ENCODE measurements around the gene PROCR. TPM values are rescaled to one million over a fixed set of nuclear protein-coding genes. Genes with fewer than 3 reads are reported as not detected.

PROCR gene
- total and polyA plus RNA-seq, 9 of the 15 experiments (the other 6 are each of a cell fraction or from before 2014, with no cell fraction given): 1.6 to 7.1 (median 4.0) TPM

DNA sequence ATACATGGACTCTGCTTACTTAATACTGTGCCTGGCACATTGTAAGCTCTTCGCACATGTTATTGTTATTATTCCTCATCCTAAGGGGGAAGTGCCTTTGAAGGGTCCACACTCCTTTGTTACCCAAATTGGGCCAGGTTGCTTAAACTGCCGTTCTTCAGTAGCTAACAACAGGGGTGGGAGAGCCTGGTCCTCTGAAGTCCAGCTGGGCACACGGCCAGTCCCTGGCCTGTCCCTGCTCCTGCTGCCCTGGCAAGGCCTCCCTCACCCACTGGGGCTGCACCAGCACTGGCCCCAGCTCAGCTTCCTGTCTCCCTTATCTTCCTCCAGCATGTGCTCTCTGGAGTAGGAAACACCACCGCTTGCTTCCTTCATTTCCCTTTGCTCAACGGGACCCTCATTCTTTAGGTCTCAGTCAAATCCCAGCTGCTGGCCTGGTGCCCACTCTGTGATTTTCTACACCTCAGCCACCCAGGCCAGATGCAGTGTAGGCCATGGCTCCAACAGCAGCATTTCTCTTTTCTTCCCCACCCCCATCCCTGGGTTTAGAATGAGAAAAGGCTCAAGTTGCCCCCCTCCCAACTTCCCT, 5.5 kb upstream of the PROCR start (continued):
- TF ChIP-seq, protein P1, sequence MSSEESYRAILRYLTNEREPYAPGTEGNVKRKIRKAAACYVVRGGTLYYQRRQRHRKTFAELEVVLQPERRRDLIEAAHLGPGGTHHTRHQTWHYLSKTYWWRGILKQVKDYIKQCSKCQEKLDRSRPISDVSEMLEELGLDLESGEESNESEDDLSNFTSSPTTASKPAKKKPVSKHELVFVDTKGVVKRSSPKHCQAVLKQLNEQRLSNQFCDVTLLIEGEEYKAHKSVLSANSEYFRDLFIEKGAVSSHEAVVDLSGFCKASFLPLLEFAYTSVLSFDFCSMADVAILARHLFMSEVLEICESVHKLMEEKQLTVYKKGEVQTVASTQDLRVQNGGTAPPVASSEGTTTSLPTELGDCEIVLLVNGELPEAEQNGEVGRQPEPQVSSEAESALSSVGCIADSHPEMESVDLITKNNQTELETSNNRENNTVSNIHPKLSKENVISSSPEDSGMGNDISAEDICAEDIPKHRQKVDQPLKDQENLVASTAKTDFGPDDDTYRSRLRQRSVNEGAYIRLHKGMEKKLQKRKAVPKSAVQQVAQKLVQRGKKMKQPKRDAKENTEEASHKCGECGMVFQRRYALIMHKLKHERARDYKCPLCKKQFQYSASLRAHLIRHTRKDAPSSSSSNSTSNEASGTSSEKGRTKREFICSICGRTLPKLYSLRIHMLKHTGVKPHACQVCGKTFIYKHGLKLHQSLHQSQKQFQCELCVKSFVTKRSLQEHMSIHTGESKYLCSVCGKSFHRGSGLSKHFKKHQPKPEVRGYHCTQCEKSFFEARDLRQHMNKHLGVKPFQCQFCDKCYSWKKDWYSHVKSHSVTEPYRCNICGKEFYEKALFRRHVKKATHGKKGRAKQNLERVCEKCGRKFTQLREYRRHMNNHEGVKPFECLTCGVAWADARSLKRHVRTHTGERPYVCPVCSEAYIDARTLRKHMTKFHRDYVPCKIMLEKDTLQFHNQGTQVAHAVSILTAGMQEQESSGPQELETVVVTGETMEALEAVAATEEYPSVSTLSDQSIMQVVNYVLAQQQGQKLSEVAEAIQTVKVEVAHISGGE (CRISPR knock-in tag; IDR thresholded peaks at IDR 0.05): peak in 1 of 3 experiments; percentile 28; a peak in 1 of 6 replicates
- TF ChIP-seq PHF8 (IDR thresholded peaks at IDR 0.05; ENCODE audit: borderline replicate concordance, low read length) (no peak), SOX6 (IDR thresholded peaks at IDR 0.05) (peak; percentile 11; the same call in 1 of the 2 replicates), BHLHE40 (IDR thresholded peaks at IDR 0.05; ENCODE audit: low read length) (peak; percentile 47; the same call in 1 of the 2 replicates), MED1 (CRISPR knock-in tag; IDR thresholded peaks at IDR 0.05; ENCODE audit: borderline replicate concordance) (no peak), ZBTB7A (IDR thresholded peaks at IDR 0.05; ENCODE audit: borderline replicate concordance, control insufficient read depth, low read depth, low read length) (peak; percentile 46; the same call in 1 of the 2 replicates), CTBP1 (IDR thresholded peaks at IDR 0.05; ENCODE audit: borderline replicate concordance) (peak; percentile 60; the same call in 1 of the 2 replicates), NFIC (IDR thresholded peaks at IDR 0.05) (peak; percentile 91), CXXC5 (CRISPR knock-in tag; IDR thresholded peaks at IDR 0.05) (0 out of 2 replicates have a peak, but pooled peaks have one; percentile 14), TEAD4 (IDR thresholded peaks at IDR 0.05; ENCODE audit: low read length) (0 out of 2 replicates have a peak, but pooled peaks have one; percentile 18), TEAD4 (CRISPR knock-in tag; IDR thresholded peaks at IDR 0.05; ENCODE audit: borderline replicate concordance) (no peak), SMARCE1 (IDR thresholded peaks at IDR 0.05) (peak; percentile 60; the same call in 1 of the 2 replicates), CCNT2 (IDR thresholded peaks at IDR 0.05; ENCODE audit: borderline replicate concordance, extremely low read depth, insufficient read length, low read depth, low read length) (peak; percentile 32)
- TF ChIP-seq, protein P2, sequence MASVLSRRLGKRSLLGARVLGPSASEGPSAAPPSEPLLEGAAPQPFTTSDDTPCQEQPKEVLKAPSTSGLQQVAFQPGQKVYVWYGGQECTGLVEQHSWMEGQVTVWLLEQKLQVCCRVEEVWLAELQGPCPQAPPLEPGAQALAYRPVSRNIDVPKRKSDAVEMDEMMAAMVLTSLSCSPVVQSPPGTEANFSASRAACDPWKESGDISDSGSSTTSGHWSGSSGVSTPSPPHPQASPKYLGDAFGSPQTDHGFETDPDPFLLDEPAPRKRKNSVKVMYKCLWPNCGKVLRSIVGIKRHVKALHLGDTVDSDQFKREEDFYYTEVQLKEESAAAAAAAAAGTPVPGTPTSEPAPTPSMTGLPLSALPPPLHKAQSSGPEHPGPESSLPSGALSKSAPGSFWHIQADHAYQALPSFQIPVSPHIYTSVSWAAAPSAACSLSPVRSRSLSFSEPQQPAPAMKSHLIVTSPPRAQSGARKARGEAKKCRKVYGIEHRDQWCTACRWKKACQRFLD (CRISPR knock-in tag; IDR thresholded peaks at IDR 0.05): no peak
- TF ChIP-seq, protein P3, sequence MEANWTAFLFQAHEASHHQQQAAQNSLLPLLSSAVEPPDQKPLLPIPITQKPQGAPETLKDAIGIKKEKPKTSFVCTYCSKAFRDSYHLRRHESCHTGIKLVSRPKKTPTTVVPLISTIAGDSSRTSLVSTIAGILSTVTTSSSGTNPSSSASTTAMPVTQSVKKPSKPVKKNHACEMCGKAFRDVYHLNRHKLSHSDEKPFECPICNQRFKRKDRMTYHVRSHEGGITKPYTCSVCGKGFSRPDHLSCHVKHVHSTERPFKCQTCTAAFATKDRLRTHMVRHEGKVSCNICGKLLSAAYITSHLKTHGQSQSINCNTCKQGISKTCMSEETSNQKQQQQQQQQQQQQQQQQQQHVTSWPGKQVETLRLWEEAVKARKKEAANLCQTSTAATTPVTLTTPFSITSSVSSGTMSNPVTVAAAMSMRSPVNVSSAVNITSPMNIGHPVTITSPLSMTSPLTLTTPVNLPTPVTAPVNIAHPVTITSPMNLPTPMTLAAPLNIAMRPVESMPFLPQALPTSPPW (CRISPR knock-in tag; IDR thresholded peaks at IDR 0.05): 0 out of 2 replicates have a peak, but pooled peaks have one; percentile 11
- TF ChIP-seq, protein P4, sequence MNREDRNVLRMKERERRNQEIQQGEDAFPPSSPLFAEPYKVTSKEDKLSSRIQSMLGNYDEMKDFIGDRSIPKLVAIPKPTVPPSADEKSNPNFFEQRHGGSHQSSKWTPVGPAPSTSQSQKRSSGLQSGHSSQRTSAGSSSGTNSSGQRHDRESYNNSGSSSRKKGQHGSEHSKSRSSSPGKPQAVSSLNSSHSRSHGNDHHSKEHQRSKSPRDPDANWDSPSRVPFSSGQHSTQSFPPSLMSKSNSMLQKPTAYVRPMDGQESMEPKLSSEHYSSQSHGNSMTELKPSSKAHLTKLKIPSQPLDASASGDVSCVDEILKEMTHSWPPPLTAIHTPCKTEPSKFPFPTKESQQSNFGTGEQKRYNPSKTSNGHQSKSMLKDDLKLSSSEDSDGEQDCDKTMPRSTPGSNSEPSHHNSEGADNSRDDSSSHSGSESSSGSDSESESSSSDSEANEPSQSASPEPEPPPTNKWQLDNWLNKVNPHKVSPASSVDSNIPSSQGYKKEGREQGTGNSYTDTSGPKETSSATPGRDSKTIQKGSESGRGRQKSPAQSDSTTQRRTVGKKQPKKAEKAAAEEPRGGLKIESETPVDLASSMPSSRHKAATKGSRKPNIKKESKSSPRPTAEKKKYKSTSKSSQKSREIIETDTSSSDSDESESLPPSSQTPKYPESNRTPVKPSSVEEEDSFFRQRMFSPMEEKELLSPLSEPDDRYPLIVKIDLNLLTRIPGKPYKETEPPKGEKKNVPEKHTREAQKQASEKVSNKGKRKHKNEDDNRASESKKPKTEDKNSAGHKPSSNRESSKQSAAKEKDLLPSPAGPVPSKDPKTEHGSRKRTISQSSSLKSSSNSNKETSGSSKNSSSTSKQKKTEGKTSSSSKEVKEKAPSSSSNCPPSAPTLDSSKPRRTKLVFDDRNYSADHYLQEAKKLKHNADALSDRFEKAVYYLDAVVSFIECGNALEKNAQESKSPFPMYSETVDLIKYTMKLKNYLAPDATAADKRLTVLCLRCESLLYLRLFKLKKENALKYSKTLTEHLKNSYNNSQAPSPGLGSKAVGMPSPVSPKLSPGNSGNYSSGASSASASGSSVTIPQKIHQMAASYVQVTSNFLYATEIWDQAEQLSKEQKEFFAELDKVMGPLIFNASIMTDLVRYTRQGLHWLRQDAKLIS (CRISPR knock-in tag; IDR thresholded peaks at IDR 0.05): no peak
